SK-N-MC (cell line): ENCODE data around the gene GNG3.

Source experiments
- EZH2 ChIP-seq: fragments of 200-600 bp; sonication (generic); IDR thresholded peaks from one replicate; pipeline ENCODE4 v1.6.1; 2017; ENCODE audit warnings: antibody characterized with exemption
- POLR2AphosphoS5 ChIP-seq: IDR thresholded peaks from 2 replicates; pipeline ENCODE4 v1.6.1; 2012; ENCODE audit warnings: mild to moderate bottlenecking, low read depth, low read length, borderline replicate concordance

- TF ChIP-seq POLR2AphosphoS5 (no peak), EZH2 (no peak)
Measured at GRCh38 chr11:62688491-62688890, 19.0 kb upstream of the GNG3 start.
